SK-N-SH treated with all-trans-retinoic acid at 6 μM for 48 hours (cell line): ENCODE results near the gene PHKG2.

Experiments used
- ATAC-seq: fragments of 200-7000 bp; cut with Tn5 transposase; 3 replicates; pipeline ENCODE4 v1.9.1; 2020; ENCODE audit warnings: mild to moderate bottlenecking, moderate library complexity
- ARNTL ChIP-seq: fragments of 450-650 bp; formaldehyde crosslinking; IDR thresholded peaks from 2 replicates; pipeline ENCODE4 v1.5.0; 2020; ENCODE audit warnings: low read depth, mild to moderate bottlenecking, moderate library complexity, borderline replicate concordance
- BACH2 ChIP-seq: fragments of 250-450 bp; sonication (Bioruptor Pico); IDR thresholded peaks from 2 replicates; pipeline ENCODE4 v1.9.0; 2021; ENCODE audit warnings: mild to moderate bottlenecking, borderline replicate concordance
- CSDC2 ChIP-seq: fragments of 250-450 bp; sonication (Bioruptor Pico); IDR thresholded peaks from 2 replicates; pipeline ENCODE4 v1.5.0; 2020; ENCODE audit warnings: mild to moderate bottlenecking, moderate library complexity
- CSRNP3 ChIP-seq: fragments of 250-450 bp; sonication (Bioruptor Pico); IDR thresholded peaks from 2 replicates; pipeline ENCODE4 v1.5.1; 2021; ENCODE audit warnings: mild to moderate bottlenecking, moderate library complexity
- ESRRG ChIP-seq: fragments of 250-450 bp; sonication (Bioruptor Pico); IDR thresholded peaks from 2 replicates; pipeline ENCODE4 v1.6.1; 2021; ENCODE audit warnings: mild to moderate bottlenecking
- GLIS3 ChIP-seq: fragments of 250-450 bp; sonication (Bioruptor Pico); IDR thresholded peaks from 2 replicates; pipeline ENCODE4 v1.5.0; 2020; ENCODE audit warnings: mild to moderate bottlenecking, moderate library complexity
- ISL1 ChIP-seq: fragments of 250-450 bp; sonication (Bioruptor Pico); IDR thresholded peaks from 2 replicates; pipeline ENCODE4 v2.1.2; 2022; ENCODE audit warnings: mild to moderate bottlenecking, moderate library complexity
- OSR1 ChIP-seq: fragments of 250-450 bp; sonication (Bioruptor Pico); IDR thresholded peaks from 2 replicates; pipeline ENCODE4 v1.8.0; 2022; ENCODE audit warnings: moderate library complexity, mild to moderate bottlenecking, inconsistent platforms
- SNAI2 ChIP-seq: fragments of 250-450 bp; sonication (Bioruptor Pico); IDR thresholded peaks from 2 replicates; pipeline ENCODE4 v1.5.0; 2020; ENCODE audit warnings: mild to moderate bottlenecking, moderate library complexity
- TCF4 ChIP-seq: fragments of 250-450 bp; sonication (Bioruptor Pico); IDR thresholded peaks from 2 replicates; pipeline ENCODE4 v1.8.0; 2021; ENCODE audit warnings: mild to moderate bottlenecking, moderate library complexity, borderline replicate concordance
- TOX ChIP-seq: fragments of 250-450 bp; sonication (Bioruptor Pico); IDR thresholded peaks from 2 replicates; pipeline ENCODE4 v1.8.0; 2021; ENCODE audit warnings: mild to moderate bottlenecking, moderate library complexity, borderline replicate concordance
- ZC3H10 ChIP-seq: fragments of 250-450 bp; sonication (Bioruptor Pico); IDR thresholded peaks from 2 replicates; pipeline ENCODE4 v1.5.1; 2021; ENCODE audit warnings: mild to moderate bottlenecking, moderate library complexity
- ZFP3 ChIP-seq: fragments of 250-450 bp; sonication (Bioruptor Pico); IDR thresholded peaks from 2 replicates; pipeline ENCODE4 v1.5.0; 2020; ENCODE audit warnings: mild to moderate bottlenecking, moderate library complexity
- ZFP30 ChIP-seq: fragments of 450-650 bp; formaldehyde crosslinking; IDR thresholded peaks from 2 replicates; pipeline ENCODE4 v1.5.0; 2022; ENCODE audit warnings: mild to moderate bottlenecking, moderate library complexity
- ZNF565 ChIP-seq: fragments of 450-650 bp; formaldehyde crosslinking; conservative IDR thresholded peaks from 2 replicates; pipeline ENCODE4 v1.5.0; 2020; ENCODE audit warnings: low read depth, mild to moderate bottlenecking, moderate library complexity
- ZNF70 ChIP-seq: fragments of 450-650 bp; formaldehyde crosslinking; IDR thresholded peaks from 2 replicates; pipeline ENCODE4 v1.5.0; 2020; ENCODE audit warnings: mild to moderate bottlenecking, moderate library complexity
- ZNF8 ChIP-seq: fragments of 450-650 bp; formaldehyde crosslinking; IDR thresholded peaks from 2 replicates; pipeline ENCODE4 v1.5.0; 2020; ENCODE audit warnings: mild to moderate bottlenecking, moderate library complexity
- TF ChIP-seq, protein P1 (sequence below): fragments of 250-450 bp; sonication (Bioruptor Pico); IDR thresholded peaks from 2 replicates; pipeline ENCODE4 v1.5.0; 2020; ENCODE audit warnings: mild to moderate bottlenecking, moderate library complexity
- TF ChIP-seq, protein P2 (sequence below): fragments of 250-450 bp; sonication (Bioruptor Pico); IDR thresholded peaks from 2 replicates; pipeline ENCODE4 v1.8.0; 2021; ENCODE audit warnings: low read depth, mild to moderate bottlenecking, moderate library complexity, borderline replicate concordance
- TF ChIP-seq, protein P3 (sequence below): fragments of 250-450 bp; sonication (Bioruptor Pico); IDR thresholded peaks from 2 replicates; pipeline ENCODE4 v1.5.1; 2020; ENCODE audit warnings: low read depth, mild to moderate bottlenecking, moderate library complexity

Gene PHKG2

GRCh38 chr16:30760577-30761426, 12.6 kb downstream of the PHKG2 start:
- TF ChIP-seq ZFP3 (CRISPR knock-in tag) (no peak), TCF4 (CRISPR knock-in tag) (no peak), SNAI2 (CRISPR knock-in tag) (no peak), CSRNP3 (CRISPR knock-in tag) (no peak), OSR1 (CRISPR knock-in tag) (no peak), BACH2 (no peak), ZNF8 (CRISPR knock-in tag) (no peak), GLIS3 (CRISPR knock-in tag) (no peak), ZFP30 (no peak), TOX (no peak), ARNTL (CRISPR knock-in tag) (no peak), ISL1 (CRISPR knock-in tag) (no peak), ZNF70 (CRISPR knock-in tag) (no peak), CSDC2 (CRISPR knock-in tag) (no peak)
- TF ChIP-seq, protein P1, sequence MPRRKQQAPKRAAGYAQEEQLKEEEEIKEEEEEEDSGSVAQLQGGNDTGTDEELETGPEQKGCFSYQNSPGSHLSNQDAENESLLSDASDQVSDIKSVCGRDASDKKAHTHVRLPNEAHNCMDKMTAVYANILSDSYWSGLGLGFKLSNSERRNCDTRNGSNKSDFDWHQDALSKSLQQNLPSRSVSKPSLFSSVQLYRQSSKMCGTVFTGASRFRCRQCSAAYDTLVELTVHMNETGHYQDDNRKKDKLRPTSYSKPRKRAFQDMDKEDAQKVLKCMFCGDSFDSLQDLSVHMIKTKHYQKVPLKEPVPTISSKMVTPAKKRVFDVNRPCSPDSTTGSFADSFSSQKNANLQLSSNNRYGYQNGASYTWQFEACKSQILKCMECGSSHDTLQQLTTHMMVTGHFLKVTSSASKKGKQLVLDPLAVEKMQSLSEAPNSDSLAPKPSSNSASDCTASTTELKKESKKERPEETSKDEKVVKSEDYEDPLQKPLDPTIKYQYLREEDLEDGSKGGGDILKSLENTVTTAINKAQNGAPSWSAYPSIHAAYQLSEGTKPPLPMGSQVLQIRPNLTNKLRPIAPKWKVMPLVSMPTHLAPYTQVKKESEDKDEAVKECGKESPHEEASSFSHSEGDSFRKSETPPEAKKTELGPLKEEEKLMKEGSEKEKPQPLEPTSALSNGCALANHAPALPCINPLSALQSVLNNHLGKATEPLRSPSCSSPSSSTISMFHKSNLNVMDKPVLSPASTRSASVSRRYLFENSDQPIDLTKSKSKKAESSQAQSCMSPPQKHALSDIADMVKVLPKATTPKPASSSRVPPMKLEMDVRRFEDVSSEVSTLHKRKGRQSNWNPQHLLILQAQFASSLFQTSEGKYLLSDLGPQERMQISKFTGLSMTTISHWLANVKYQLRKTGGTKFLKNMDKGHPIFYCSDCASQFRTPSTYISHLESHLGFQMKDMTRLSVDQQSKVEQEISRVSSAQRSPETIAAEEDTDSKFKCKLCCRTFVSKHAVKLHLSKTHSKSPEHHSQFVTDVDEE (CRISPR knock-in tag), result no peak
- peak; percentile 39 for ATAC-seq

DNA sequence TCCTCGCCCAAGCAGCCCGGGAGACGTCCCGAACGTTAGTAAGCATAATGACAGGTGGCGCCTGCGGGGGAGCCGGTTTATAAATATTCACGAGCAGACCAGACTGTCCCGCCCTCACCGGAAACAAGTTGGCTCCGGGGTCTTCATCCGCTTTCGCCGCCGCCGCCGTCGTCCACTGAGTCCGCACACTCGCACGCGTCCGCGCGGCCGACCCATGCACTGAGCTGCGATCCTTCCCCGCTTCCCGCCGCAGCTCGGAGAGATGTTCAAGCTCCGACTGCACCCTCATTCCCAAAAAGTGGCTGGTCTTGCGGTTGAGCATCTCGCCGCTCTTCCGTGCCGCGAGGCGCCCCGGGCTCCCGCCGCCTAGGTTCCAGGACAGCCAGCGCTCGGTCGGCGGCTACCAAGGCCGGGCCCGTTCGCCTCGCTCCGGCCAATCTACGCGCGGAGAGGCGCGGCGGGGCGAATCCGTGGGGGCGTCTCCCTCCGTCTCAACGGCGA, 13.3 kb downstream of the PHKG2 start:
- ATAC-seq, result peak; percentile 72
- TF ChIP-seq CSRNP3 (CRISPR knock-in tag) (no peak), SNAI2 (CRISPR knock-in tag) (no peak), ESRRG (CRISPR knock-in tag) (no peak), ZNF565 (CRISPR knock-in tag) (no peak), ISL1 (CRISPR knock-in tag) (no peak), TOX (no peak), OSR1 (CRISPR knock-in tag) (no peak), ARNTL (CRISPR knock-in tag) (no peak), ZNF70 (CRISPR knock-in tag) (no peak), ZNF8 (CRISPR knock-in tag) (no peak), ZC3H10 (CRISPR knock-in tag) (no peak), BACH2 (no peak), TCF4 (CRISPR knock-in tag) (no peak)
- TF ChIP-seq, protein P1 (CRISPR knock-in tag), result no peak
- TF ChIP-seq, protein P2, sequence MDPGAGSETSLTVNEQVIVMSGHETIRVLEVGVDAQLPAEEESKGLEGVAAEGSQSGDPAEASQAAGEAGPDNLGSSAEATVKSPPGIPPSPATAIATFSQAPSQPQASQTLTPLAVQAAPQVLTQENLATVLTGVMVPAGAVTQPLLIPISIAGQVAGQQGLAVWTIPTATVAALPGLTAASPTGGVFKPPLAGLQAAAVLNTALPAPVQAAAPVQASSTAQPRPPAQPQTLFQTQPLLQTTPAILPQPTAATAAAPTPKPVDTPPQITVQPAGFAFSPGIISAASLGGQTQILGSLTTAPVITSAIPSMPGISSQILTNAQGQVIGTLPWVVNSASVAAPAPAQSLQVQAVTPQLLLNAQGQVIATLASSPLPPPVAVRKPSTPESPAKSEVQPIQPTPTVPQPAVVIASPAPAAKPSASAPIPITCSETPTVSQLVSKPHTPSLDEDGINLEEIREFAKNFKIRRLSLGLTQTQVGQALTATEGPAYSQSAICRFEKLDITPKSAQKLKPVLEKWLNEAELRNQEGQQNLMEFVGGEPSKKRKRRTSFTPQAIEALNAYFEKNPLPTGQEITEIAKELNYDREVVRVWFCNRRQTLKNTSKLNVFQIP (CRISPR knock-in tag), result no peak
- TF ChIP-seq, protein P3, sequence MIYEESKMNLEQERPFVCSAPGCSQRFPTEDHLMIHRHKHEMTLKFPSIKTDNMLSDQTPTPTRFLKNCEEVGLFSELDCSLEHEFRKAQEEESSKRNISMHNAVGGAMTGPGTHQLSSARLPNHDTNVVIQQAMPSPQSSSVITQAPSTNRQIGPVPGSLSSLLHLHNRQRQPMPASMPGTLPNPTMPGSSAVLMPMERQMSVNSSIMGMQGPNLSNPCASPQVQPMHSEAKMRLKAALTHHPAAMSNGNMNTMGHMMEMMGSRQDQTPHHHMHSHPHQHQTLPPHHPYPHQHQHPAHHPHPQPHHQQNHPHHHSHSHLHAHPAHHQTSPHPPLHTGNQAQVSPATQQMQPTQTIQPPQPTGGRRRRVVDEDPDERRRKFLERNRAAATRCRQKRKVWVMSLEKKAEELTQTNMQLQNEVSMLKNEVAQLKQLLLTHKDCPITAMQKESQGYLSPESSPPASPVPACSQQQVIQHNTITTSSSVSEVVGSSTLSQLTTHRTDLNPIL (CRISPR knock-in tag), result no peak
